T follicular helper cell (primary cell): Measurements from ENCODE around the gene RTBDN.
"Not testable (repeated sequence)": the region's sequence is repeated elsewhere in the genome, so short reads cannot be mapped to it uniquely, and the experiment has no call there.

ENCODE experiments used
- DNase-seq: peaks from one replicate; pipeline ENCODE4 v3.0.0-alpha.2; 2020; ENCODE audit warnings: low read depth

Gene RTBDN

DNA sequence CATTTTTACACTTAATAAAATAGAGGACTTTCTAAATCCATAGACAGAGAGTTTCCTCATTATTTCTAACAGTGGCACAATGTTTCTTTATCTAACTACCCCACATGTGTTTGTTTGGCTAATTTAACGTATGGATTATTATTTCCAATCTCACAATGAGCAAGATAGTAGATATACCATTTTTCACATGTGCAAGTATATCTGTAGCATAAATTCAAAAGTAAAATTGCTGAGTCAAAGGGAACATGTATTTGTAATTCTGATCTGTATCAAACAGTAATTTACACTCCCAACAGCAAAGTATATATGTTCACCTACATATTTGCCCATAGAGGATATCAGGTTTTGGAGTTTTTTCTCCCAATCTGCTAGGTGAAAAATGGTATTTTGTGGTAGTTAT, 22.3 kb upstream of the RTBDN start:
- DNase-seq = no peak

DNA sequence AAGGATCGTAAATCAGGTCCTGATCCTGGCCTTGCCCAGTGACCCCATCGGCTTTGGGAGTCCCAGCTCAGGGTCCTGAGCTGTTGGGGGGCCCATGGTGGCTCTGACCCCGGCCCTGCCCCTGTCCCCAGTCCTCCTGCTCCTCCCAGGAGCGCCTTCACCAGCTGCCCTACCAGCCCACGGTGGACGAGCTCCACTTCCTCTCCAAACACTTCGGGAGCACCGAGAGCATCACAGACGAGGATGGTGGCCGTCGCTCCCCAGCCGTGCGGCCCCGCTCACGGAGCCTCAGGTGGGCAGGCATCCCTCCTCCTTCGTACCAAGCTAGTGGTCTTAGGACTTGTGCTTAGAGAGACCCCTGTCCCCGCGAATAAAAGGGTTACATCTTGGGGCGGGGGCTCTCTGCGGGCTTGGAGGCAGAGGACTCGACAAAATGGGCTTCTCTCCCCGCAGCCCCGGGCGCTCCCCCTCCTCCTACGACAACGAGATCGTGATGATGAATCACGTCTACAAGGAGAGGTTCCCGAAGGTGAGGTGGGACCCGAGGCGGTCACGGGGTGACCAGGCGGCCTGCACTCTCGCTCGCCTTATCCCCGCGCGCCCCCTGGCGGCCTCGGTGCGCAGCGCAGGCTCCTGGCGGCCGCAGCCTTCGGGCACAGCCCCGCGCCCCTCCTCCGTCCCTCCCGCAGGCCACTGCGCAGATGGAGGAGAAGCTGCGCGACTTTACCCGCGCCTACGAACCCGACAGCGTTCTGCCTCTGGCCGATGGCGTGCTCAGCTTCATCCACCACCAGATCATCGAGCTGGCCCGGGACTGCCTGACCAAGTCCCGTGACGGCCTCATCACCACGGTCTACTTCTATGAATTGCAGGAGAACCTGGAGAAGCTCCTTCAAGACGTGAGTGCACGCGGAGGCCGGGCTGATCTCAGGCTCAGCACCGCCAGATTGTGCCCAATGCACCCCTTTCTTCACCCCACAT, 13.1 kb upstream of the RTBDN start:
- DNase-seq = peak; percentile 59

DNA sequence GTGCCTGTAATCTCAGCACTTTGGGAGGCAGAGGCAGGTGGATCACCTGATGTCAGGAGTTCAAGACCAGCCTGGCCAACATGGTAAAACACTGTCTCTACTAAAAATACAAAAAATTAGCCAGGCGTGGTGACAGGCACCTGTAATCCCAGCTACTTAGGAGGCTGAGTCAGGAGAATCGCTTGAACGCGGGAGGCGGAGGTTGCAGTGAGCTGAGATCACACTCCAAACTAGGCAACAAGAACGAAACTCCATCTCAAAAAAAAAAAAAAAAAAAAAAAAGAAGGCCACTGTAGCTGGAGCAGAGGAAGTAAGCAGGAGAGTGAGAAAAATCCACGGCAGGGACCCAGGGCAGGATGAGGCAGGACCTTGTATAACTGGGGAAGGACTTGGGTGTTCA, 12.2 kb upstream of the RTBDN start:
- DNase-seq = not testable (repeated sequence)

DNA sequence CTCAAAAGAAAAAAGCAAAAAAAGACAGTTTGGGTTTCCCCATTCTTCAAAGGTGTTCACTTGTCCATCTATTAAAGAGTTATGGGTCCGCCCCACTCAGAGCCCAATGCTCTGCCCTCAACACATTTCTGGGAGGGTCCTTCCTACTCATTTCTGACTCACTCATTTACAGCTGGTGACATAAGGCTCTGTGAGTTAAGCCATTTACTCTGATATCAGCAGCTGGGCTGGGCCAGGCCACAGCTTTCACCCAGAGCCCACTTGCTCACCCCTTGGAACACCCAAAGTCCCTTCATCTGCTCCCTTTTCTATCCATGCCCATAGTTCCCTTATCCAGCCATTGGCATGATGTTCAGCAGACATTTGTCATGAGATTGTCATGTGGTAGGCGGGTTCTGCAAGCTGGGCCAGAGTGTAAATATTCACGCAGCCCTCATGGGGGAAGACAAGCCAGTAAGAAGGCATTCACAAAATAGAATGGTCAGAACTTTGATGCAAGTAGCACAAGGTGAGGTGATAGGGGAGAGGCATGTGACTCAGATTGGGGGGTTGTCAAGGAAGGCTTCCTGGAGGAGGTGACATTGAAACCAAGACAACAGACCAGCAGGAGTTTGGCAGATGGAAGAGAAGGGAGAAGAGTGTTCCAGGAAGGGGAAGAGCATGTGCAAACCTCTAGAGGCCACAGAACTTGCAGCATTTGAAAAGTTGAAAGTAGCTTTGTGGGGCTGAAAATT, 9.8 kb upstream of the RTBDN start:
- DNase-seq = no peak

DNA sequence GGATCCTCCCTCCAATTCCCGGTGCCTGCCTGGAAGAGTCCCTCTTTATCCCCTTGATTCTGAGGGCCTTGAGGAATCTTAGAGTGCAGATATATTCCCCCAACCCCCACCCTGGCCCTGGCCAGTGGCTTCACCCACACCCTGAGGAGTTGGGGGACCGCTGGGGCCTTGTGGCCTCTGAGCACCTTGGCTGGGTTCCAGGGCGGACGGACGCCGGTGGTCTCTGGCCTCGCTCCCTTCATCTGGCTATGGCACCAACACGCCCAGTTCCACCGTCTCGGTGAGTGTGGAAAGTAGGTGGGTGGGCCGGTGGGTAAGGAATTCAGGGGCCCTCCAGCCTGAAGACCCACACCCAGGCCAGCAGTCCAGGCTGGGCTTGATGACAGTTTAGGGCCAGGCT, 8.9 kb upstream of the RTBDN start:
- no peak for DNase-seq

DNA sequence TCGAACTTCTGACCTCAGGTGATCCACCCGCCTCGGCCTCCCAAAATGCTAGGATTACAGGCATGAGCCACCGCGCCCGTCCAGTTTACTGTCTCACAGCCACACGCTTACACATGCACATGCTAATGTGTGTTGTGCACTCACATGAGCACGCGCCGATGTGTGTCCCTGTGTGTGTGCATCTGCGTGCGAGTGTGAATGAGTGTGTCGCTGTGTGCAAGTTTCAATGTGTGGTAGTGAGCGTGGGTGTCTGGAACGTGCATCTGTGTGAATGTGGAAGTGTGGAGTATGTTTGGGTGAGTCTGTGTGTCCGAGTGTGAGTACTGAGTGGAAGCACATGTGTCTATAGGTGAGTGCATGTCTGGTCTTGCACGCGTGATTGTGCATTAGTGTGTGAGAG, 8.1 kb upstream of the RTBDN start:
- no peak for DNase-seq

DNA sequence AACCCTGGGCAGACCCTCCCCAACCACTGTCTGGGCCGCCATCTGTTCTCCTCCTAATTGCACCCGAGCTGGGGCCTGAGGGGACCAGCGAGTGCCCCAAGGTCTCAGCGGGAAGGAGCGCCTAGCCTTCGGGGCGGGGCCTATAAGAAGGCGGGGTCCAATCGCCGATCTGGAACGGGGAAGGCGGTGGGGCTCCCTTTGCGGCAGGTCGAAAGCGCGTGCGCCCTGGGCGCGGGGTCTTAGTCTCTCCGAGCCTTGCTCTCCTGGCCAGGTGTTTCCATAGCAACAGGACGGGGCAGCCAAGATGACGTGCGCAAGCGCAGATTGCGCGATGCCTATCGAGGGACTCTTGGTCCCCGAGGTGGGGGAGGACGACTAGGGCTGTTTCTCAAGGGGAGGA, 6.7 kb upstream of the RTBDN start:
- DNase-seq = no peak

DNA sequence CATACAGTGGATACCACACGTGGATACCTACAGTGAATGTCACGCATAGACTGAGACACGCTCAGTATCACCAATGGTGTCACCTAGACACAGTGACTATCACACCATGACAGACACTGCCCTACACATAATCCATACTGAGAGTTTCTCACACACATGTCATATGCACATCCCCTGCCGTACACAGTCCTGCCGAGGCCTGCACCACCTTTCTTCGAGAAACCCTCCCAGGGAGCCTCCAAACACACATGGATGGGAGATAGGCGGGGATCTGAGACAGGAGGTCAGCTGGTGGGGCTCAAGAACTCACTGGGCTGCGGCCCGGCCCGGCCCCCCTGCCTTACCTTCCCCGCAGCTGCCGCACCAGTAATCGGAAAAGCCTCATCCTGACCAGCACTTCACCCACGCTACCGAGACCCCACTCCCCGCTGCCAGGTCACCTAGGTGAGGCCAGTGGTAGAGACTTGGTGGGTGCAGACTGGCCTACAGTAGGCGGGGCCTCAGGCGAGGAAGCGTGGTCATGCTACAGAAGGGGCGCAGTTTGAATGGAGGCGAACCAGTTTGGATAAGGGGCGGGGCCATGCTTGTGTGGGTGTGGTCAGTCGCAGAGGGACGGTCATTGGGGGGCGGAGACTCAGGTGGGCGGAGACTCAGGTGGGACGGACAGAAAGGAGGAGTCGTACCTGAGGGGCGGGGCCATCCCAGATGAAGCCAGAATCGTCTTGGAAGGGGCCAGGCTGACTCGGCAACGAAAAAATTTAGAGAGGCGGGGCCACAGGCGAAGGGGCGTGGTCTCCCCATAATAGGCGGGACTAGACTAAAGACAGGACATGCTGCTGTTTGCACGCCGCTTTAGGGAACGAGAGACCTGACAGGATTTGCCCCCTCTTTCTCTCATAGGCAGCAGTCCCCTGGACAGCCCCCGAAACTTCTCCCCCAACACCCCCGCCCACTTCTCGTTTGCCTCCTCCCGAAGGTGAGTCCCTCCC, 6.0 kb upstream of the RTBDN start:
- DNase-seq = no peak

DNA sequence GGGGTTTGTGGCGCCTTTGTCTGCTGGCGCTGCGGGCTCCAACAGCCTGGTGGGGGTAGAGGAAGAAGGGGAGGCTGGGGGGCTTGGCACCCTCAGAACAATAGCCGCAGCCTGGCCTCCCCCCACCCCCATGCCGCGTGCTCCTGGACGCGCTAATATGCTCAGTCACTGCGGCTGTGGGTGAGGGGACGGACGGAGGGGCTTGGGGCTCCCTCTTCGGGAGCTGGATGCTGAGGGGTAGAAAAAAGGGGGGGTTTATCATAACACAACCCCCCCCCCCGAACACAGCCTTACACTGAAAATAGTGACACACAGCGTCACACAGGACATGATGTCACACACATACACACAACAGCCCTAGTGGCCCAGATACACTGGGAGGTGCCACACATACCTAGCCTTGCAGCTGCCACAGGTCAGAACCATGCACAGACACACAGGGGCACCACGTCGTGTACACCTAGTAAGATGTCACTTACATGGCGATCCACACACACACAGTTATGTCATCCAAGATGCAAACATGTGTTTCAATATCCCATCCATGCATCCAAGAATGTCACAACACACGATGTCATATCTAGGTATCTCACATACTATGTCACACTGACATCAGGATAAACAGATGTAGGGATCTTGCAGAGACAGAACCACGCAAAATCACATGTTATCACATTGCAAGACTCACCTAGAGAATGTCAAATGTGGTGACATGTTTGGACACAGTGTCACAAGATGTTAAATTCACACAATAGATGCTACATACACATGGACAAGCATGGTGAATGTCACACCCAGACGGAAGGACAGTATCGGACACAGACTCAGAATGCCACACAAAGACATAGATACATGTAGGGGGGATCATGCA, 4.7 kb upstream of the RTBDN start:
- DNase-seq = no peak

DNA sequence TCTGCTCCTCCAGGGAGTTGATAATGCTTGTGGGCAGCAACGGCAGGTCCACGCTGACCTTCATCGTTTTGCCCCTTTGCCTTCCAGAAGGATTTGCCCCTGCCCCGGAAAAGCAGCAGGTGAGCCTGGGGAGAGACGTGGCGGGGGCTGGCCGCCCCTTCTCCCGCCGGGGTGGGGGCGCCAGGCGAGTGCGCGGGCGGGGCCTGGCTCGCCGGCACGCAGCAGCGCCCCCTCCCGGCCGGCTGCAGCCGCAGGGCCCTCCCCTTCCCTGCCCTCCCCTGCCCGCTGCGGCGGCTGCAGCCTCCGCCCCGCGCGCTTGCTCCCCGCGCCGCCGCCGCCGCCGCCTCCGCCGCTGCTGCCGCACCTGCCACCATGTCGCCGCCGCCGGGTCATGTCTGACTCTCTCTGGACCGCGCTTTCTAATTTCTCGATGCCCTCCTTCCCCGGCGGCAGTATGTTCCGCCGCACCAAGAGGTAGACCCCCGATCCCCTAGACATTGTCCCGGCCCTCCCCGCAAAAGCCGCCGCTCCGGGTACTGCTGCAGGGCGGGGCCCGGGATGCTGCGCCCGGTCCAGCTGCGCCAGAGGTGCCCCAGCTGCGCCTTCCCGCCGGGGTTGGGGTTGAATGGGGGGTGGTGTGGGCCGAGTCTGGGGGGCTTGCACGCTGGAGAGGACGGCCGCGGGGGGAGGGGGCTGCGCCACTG, 4.0 kb upstream of the RTBDN start, which contains the start of gene MAST1:
TSS of gene MAST1 (plus strand) at position 334 of the 704 bp plus-strand sequence. CDS start at position 392, 58 bp downstream.
- DNase-seq = peak; percentile 31

DNA sequence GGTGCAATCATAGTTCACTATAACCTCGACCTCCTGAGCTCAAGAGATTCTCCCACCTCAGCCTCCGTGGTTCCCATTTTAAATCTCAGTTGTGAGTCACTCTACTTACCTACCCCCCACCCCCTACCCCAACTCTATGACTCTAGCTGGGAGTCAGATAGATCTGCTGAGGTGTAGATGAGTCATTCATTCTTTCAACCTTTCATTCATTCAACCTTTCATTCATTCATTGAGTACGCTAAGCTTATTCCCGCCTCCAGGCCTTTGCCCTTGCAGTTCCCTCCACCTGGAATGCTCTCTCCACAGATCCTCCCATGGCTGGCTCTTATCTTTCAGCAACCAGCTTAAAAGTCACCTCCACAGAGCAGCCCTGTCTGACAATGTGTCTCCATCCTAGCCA, 2.8 kb upstream of the RTBDN start:
- no peak for DNase-seq

DNA sequence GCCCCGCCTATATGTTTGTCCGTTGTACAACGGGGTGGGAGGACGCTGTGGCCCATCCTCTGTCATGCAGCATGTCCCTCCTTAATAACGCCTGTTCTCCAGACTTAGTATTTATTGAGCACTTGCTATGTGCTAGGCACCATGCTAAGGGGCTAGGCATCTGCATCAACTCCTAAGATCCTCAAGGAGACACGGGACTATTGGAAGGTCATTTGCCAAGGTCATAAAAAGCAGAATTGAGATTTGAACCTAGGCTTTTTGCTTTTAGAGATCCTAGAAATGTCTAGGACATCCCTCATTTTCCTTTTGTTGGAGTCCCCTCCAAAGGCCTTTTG, 2.1 kb upstream of the RTBDN start:
- DNase-seq = no peak

DNA sequence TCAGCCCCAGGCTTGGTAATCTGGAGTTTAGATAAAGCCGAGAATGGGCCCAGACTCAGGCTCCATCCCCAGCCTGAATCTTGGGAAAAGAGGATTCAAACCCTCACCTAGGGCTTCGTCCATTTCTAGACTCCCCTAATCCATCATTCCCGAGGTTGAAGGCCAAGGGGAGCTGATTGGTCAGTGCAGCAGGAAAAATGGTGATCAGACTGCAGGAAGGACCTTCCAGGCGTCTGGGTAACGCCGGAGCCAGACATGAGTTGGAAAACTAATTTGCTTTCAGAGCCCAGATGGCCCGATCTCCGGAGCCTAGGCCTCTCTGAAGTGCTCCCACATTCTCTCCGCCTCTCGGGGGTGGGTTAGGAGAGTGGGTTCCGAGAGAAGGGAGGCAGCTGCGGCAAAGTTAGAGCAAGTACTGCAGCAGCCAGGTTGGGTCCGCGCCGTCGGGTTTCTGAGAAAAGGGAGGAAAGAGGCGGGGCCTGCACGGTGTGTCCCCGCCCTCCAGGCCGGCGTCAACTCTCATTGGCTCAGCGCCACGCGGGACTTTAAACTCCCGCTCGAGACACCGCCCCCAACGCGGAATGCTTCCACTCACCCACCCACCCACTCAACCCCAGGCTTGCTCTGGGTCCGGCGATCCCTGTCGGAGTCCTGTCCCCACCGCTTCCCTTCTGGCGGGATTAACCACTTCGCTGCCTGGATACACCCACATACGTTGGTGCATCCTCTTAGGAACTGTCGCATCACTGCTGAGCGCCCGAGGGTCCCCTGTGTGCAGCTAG, 788 bp upstream of the RTBDN start:
- no peak for DNase-seq

DNA sequence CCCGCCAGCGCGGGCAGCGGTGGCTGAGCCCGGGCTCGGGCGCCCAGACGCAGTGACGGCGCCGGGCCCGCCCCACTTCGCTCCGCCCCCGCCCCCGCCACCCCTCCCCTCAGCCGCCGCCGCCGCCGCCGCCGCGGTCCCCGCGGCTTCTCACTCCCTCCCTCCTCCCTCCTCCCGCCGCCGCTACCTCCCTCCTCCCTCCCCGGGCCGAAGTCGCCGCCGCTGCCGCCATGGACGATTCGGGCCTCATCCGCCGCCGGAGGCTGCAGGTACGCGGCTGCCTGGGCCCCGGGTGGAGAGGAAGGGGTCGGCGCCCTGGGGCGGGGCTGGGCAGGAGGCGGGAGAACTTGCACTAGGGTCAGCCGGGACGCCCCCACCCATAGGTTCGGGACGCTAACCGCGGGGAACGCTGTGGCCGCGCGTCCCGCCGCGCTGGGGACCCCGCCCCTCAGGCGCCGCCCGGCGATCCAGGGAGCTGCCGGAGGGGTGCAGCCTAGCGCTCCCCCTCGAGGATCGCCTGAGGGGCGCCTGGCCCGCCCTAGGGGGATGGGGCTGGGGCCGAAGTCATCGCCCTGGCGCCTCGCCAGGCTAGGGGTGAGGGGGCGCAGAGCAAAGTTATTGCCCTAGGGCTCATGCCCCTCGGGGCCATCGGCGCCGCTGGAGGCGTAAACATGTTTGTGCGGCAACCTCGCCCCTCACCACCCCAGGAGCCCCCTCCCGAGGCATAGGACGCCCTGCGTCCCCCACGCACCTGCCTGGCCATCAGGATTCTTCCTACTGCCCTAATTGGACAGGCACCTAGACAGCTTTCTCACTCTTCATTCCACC, 427 bp downstream of the RTBDN start:
- DNase-seq = no peak

DNA sequence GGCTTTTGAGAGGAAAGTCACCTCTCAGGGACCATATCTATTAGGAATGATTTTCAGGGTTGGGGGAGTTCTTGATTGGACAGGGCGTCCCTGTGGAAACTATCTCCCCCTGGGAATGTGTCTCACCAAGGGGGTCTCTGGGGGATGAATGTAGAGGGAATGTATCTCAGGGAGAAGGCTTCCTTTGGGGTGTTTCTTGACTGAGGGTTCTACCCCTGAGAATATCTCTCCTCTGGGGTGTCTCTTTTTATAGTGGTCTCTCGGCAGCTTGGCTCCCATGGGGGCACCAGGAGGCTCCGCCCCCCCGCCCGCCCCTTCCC, 1.0 kb downstream of the RTBDN start:
- DNase-seq = no peak

DNA sequence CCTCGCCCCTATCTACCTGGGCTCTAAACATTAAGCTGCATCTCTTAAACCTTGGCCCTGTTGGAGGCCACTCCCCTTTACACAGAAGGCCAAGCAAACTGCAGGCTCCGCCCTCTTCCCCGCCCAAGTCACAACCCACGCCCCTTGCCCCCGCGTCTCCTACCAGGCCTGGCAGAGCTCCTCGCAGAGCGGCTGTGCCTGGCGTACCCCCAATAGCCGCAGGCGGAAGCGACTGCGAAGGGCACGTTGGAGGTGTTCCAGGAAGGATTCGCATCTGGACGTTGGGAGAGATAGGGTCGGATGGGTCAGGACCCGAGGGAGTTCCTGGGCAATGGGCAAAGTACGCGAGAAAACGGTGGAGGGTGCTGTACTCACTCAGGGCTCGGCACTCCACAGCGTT, 5.9 kb downstream of the RTBDN start:
- DNase-seq = no peak

DNA sequence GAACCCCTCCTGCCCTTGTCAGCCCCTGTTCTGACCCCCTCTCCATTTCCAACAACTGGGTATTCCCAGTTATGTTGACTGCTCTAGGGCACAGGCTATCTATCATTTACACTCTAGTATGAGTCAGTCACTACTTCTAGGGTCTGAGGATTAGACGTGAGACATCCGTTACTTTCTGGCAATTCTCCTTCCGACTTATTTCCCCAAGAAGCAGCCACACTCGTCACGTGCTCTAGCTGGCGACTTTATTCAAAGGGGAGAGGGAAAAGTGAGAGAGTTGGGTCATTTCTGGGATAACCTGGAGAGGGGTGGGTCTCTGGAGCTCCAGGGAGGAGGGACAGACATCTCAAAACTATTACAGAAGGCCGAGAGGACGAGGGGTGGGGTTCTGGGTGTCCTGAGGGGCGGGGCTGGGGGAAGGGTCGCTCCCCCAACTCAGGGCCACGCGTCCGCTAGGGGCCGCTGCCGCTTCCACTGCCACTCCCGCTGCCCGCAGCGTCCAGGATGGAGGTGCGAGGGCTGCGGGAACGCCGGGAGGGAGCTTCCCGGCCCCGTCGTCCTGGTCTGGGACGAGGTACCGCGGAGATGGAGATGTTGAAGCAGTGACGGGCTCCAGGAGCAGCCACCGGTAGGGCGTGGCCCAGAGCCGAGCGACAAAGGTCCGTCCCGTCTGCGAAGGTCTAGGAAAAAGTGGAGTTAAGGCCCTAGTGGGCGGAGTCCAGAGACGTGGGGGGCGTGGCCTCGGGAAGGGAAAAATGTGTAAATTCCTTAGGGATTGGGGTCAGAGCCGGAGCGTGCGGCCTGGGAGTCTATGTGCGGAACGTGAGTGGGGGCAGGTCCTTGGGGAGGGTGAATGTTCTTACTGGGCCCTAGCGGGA, 8.9 kb downstream of the RTBDN start:
- no peak for DNase-seq

DNA sequence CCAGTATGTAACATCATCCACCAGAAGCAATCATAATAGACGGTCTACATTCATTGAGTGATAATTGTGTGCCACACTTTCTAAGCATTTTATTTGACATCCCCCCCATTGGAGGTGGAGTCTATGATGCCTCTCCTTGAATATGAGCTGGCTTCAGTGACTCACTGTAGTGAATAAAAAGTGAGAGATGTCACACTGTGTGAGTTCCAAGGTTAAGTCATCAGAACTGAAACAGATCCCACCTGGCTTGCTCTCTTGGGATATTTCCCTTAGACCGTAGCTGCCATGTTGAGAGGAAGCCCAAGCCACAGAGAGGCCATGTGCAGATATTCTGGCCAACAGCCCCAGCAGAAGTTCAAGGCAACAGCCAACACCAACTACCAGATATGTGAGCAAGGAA, 12.6 kb downstream of the RTBDN start:
- no peak for DNase-seq
